Measurements from ENCODE around the gene PFKFB2.

PFKFB2 gene

DNA sequence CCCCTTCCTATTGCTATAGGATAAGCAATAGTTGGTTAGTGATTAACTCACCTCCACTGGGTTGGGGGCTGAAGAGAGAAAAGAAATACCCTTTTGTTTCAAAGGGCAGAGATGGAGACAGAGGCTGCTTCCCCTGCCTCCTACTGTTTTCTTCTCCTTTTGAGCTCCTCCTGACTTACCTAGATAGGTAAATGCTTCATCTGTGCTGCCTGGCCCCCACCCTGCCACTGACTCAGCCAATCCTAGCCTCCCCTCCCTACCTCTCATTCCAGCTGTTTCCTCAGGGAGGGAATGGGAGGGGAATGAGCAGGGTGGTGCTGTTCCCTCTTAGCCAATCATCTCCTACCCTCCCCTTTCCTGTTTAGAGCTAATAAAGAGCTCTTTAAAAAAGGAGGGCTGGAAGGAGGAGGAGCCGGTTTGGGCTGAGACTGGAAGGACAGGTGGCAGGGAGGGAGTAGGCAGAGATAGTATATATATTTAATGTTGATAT is 20.5 kb upstream of the PFKFB2 start, which contains the start of gene C1orf116:
C1orf116 (minus strand) TSS at position 229 of the 490 bp plus-strand sequence. CDS start 5,158 bp downstream, outside the sequence.
- no peaks in the 10 kb centered on the region for H3K27me3 ChIP-seq (ENCODE audit: insufficient read depth, poor library complexity, severe bottlenecking)
- no peak within 1 kb of the TSS for H3K27ac ChIP-seq (replicated peaks)
- DNase-seq (ENCODE audit: low read depth in 1 of 2, low spot score in 1 of 2), result no peak
- no peak within 1 kb of the TSS for H3K4me3 ChIP-seq (replicated peaks; ENCODE audit: insufficient read depth, low read length)
- TF ChIP-seq, protein P1, sequence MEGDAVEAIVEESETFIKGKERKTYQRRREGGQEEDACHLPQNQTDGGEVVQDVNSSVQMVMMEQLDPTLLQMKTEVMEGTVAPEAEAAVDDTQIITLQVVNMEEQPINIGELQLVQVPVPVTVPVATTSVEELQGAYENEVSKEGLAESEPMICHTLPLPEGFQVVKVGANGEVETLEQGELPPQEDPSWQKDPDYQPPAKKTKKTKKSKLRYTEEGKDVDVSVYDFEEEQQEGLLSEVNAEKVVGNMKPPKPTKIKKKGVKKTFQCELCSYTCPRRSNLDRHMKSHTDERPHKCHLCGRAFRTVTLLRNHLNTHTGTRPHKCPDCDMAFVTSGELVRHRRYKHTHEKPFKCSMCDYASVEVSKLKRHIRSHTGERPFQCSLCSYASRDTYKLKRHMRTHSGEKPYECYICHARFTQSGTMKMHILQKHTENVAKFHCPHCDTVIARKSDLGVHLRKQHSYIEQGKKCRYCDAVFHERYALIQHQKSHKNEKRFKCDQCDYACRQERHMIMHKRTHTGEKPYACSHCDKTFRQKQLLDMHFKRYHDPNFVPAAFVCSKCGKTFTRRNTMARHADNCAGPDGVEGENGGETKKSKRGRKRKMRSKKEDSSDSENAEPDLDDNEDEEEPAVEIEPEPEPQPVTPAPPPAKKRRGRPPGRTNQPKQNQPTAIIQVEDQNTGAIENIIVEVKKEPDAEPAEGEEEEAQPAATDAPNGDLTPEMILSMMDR (IDR thresholded peaks at IDR 0.05; ENCODE audit: insufficient read depth, low read length), result no peak
- TF ChIP-seq GABPA (IDR thresholded peaks at IDR 0.05; ENCODE audit: low read depth) (no peak), POLR2AphosphoS5 (IDR thresholded peaks at IDR 0.05; ENCODE audit: low read depth) (no peak), SPI1 (IDR thresholded peaks at IDR 0.05; ENCODE audit: borderline replicate concordance, low read depth) (no peak)
- TF ChIP-seq, protein P2, sequence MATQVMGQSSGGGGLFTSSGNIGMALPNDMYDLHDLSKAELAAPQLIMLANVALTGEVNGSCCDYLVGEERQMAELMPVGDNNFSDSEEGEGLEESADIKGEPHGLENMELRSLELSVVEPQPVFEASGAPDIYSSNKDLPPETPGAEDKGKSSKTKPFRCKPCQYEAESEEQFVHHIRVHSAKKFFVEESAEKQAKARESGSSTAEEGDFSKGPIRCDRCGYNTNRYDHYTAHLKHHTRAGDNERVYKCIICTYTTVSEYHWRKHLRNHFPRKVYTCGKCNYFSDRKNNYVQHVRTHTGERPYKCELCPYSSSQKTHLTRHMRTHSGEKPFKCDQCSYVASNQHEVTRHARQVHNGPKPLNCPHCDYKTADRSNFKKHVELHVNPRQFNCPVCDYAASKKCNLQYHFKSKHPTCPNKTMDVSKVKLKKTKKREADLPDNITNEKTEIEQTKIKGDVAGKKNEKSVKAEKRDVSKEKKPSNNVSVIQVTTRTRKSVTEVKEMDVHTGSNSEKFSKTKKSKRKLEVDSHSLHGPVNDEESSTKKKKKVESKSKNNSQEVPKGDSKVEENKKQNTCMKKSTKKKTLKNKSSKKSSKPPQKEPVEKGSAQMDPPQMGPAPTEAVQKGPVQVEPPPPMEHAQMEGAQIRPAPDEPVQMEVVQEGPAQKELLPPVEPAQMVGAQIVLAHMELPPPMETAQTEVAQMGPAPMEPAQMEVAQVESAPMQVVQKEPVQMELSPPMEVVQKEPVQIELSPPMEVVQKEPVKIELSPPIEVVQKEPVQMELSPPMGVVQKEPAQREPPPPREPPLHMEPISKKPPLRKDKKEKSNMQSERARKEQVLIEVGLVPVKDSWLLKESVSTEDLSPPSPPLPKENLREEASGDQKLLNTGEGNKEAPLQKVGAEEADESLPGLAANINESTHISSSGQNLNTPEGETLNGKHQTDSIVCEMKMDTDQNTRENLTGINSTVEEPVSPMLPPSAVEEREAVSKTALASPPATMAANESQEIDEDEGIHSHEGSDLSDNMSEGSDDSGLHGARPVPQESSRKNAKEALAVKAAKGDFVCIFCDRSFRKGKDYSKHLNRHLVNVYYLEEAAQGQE (IDR thresholded peaks at IDR 0.05; ENCODE audit: insufficient replicate concordance, low read depth), result no peak

DNA sequence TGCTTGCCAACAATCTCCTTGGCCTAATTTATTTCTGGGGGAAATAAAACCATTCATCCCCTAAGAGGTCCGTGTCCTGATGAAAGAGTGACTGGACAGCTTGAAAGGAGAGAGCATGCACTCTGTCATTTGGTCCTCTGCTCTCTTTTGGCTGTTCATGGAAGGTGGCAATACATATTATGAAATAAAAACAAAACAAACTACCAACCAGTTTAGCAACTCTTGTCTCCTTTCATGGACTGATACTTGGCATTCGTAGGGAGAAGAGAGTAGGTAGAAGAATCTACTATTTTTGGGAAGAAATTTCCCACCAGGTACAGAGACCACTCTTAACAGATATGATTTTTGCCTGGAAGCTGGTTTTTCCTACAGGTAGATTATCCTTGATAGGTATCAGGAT is 19.8 kb upstream of the PFKFB2 start:
- no peak for DNase-seq (ENCODE audit: low read depth in 1 of 2, low spot score in 1 of 2)
- Histone ChIP-seq H3K27me3 (ENCODE audit: insufficient read depth, poor library complexity, severe bottlenecking) (no peaks in the 10 kb centered on the region), H3K27ac (replicated peaks) (no peak overlapping the region), H3K4me3 (replicated peaks; ENCODE audit: insufficient read depth, low read length) (no peak overlapping the region)
- TF ChIP-seq, protein P1 (IDR thresholded peaks at IDR 0.05; ENCODE audit: insufficient read depth, low read length), result no peak
- no peak for TF ChIP-seq GABPA (IDR thresholded peaks at IDR 0.05; ENCODE audit: low read depth)
- no peak for TF ChIP-seq SPI1 (IDR thresholded peaks at IDR 0.05; ENCODE audit: borderline replicate concordance, low read depth)
- no peak for TF ChIP-seq POLR2AphosphoS5 (IDR thresholded peaks at IDR 0.05; ENCODE audit: low read depth)

DNA sequence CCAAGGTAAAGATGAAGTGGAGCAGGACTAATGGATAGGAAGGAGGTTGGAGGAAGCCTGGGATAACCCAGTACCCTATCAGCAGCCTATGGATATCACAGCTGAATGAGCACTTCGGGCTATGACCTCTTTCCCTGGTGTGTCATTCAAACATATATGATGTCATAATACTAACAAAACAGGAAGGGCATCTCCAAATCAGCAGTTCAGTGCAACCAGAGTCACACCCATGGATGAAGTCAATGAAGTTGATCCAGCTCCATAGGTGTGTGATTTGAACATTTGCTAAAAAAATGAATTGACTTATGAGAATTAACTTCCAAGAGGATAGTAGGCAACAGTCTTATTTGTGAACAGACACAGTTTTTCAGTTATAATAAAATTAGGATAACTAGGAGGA is 18.9 kb upstream of the PFKFB2 start:
- no peak overlapping the region for H3K4me3 ChIP-seq (replicated peaks; ENCODE audit: insufficient read depth, low read length)
- H3K27ac ChIP-seq (replicated peaks), result no peak overlapping the region
- TF ChIP-seq, protein P2 (IDR thresholded peaks at IDR 0.05; ENCODE audit: insufficient replicate concordance, low read depth), result no peak
- TF ChIP-seq, protein P1 (IDR thresholded peaks at IDR 0.05; ENCODE audit: insufficient read depth, low read length), result no peak
- TF ChIP-seq POLR2AphosphoS5 (IDR thresholded peaks at IDR 0.05; ENCODE audit: low read depth) (no peak), GABPA (IDR thresholded peaks at IDR 0.05; ENCODE audit: low read depth) (no peak), SPI1 (IDR thresholded peaks at IDR 0.05; ENCODE audit: borderline replicate concordance, low read depth) (no peak)
- H3K27me3 ChIP-seq (ENCODE audit: insufficient read depth, poor library complexity, severe bottlenecking), result no peaks in the 10 kb centered on the region
- no peak for DNase-seq (ENCODE audit: low read depth in 1 of 2, low spot score in 1 of 2)

DNA sequence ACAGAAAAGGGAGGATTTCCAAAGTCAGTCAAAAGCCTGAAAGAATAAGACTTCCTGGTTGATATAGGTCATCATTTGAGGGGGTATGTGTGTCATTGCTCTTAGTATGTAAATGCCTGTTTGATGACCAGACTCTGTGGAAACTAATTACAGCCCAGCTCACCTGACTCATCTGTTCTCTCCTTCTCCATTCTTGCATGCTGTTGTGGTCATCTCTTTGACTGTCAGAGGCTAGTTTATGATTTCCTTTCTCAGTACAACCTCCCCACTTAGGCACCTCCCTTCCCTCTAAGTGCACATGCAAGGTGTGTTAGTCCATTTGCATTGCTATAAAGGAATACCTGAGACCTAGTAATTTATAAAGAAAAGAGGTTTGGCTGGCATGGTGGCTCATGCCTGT is 18.1 kb upstream of the PFKFB2 start:
- H3K27ac ChIP-seq (replicated peaks), result no peak overlapping the region
- TF ChIP-seq, protein P1 (IDR thresholded peaks at IDR 0.05; ENCODE audit: insufficient read depth, low read length), result no peak
- TF ChIP-seq POLR2AphosphoS5 (IDR thresholded peaks at IDR 0.05; ENCODE audit: low read depth), result no peak
- TF ChIP-seq SPI1 (IDR thresholded peaks at IDR 0.05; ENCODE audit: borderline replicate concordance, low read depth), result no peak
- TF ChIP-seq GABPA (IDR thresholded peaks at IDR 0.05; ENCODE audit: low read depth), result no peak
- TF ChIP-seq, protein P2 (IDR thresholded peaks at IDR 0.05; ENCODE audit: insufficient replicate concordance, low read depth), result no peak
- H3K4me3 ChIP-seq (replicated peaks; ENCODE audit: insufficient read depth, low read length), result no peak overlapping the region
- H3K27me3 ChIP-seq (ENCODE audit: insufficient read depth, poor library complexity, severe bottlenecking), result no peaks in the 10 kb centered on the region
- DNase-seq (ENCODE audit: low read depth in 1 of 2, low spot score in 1 of 2), result no peak

All from HL-60 (cell line).